Coronary artery (tissue), 2 donors: ENCODE measurements around the gene TRIM54.
"Not testable (repeated sequence)": the region's sequence is repeated elsewhere in the genome, so short reads cannot be mapped to it uniquely, and the experiment has no call there.

Source experiments
- DNase-seq: peaks from one replicate; pipeline ENCODE4 v3.0.0-alpha.2; 2017; ENCODE audit warnings: low spot score
- H3K27ac ChIP-seq, 2 donors: fragments of 200-600 bp; sonication (generic); one replicate each; pipeline ENCODE4 v1.5.1; 2016 to 2019
- H3K4me3 ChIP-seq: fragments of 200-600 bp; sonication (generic); 2 replicates; pipeline ENCODE4 v1.5.1; 2016; ENCODE audit warnings: mild to moderate bottlenecking, moderate library complexity
- TF ChIP-seq, protein P1 (sequence below): fragments of 200-600 bp; sonication (generic); IDR thresholded peaks from one replicate; pipeline ENCODE4 v1.5.1; 2019; ENCODE audit warnings: antibody characterized with exemption

Gene TRIM54

DNA sequence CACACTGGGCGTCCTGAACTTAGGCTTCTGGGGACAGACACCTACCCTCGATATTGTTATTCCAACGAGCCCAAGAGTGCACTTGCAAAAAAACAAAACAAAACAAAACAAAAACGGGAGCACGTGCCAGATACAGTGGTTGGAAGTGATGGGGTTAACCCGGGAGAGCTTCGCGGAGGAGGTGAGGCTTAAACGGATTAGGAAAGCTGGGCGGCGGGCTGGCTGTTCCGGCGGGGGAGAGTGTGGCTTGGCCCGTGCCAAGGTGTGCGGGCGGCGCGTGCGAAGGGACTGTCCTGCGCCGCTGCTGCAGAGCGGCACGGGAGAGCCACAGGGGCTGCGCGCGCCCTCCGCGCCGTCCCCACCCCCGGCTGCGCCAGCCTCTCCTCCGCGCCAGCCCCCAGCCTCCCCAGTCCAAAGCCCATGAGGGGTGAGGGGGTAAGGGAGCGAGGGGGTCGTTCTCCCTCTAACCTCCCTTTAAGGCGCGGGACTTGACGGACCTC, 17.9 kb upstream of the TRIM54 start:
- no peak for DNase-seq
- Histone ChIP-seq H3K27ac (no peak overlapping the region), H3K4me3 (peak overlapping the region; percentile 66)
- TF ChIP-seq, protein P1, sequence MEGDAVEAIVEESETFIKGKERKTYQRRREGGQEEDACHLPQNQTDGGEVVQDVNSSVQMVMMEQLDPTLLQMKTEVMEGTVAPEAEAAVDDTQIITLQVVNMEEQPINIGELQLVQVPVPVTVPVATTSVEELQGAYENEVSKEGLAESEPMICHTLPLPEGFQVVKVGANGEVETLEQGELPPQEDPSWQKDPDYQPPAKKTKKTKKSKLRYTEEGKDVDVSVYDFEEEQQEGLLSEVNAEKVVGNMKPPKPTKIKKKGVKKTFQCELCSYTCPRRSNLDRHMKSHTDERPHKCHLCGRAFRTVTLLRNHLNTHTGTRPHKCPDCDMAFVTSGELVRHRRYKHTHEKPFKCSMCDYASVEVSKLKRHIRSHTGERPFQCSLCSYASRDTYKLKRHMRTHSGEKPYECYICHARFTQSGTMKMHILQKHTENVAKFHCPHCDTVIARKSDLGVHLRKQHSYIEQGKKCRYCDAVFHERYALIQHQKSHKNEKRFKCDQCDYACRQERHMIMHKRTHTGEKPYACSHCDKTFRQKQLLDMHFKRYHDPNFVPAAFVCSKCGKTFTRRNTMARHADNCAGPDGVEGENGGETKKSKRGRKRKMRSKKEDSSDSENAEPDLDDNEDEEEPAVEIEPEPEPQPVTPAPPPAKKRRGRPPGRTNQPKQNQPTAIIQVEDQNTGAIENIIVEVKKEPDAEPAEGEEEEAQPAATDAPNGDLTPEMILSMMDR: no peak

DNA sequence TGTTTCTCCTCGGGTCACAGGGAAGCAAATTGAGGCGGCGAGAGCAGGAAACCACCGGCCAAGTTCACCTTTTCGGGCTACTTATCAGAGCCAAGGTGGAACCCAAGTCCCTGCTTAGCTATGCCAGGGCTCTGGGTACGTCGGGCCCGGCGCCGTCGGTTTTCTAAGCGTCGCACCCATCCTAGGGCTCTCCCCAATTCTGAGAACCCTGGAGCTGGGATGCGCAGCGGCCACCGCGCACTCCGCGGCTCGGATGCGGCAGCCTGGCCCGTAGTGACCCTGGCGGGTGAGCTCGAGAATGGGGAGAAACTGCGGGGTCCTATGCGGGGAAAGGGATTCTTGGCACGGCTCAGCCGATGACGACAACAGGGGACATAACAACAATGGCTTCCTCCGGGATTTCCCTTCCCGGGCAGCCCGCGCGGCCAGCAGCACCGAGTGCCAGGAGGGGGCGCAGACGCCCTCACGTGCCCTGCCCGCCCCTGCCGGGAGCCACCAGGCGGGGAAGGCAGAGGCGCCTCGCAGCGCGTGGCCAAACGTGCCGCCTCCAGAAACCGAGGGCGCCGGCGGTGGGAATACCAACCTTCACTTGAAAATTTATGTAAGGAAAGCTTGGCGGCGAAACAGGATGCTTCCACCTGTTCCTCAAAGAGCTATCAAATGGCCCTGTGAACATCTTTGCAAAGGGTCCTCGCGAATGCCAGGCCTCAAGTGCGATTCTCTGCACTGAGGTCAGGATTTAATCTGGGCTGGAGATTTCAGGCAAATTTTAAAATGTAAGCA, 17.3 kb upstream of the TRIM54 start:
- Histone ChIP-seq H3K4me3 (peak overlapping the region; percentile 66), H3K27ac (no peak overlapping the region)
- DNase-seq: no peak
- TF ChIP-seq, protein P1: no peak

DNA sequence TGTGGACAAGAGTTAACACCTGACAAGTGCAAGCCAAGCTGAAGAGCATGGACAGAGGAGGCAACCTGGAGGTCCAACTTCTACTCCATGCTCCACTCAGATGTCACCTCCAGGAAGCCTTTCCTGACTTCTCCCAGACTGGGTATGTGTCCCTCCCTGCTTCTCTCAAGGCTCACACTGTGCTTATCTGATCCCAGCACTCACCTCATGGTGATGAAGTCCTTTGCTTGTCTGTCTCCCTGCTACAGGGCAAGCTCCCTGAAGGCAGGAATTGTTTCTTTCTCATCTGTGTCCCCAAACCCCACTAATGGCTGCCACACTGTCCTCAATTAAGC, 16.7 kb upstream of the TRIM54 start:
- no peak for DNase-seq
- Histone ChIP-seq H3K4me3 (no peak overlapping the region), H3K27ac (no peak overlapping the region)
- TF ChIP-seq, protein P1: no peak

DNA sequence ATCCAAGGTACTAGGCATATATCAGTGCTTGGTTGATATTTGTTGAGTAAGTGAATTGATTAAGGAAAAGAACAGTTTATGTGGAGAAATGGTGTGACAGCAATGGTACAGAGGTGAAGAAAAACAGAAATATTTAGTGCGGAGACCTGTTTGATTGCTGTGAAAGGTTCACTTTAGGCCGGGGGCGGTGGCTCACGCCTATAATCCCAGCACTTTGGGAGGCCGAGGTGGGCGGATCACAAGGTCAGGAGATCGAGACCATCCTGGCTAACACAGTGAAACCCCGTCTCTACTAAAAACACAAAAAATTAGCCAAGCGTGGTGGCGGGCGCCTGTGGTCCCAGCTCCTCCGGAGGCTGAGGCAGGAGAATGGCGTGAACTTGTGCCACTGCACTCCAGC, 13.9 kb upstream of the TRIM54 start:
- not testable (repeated sequence) for DNase-seq

DNA sequence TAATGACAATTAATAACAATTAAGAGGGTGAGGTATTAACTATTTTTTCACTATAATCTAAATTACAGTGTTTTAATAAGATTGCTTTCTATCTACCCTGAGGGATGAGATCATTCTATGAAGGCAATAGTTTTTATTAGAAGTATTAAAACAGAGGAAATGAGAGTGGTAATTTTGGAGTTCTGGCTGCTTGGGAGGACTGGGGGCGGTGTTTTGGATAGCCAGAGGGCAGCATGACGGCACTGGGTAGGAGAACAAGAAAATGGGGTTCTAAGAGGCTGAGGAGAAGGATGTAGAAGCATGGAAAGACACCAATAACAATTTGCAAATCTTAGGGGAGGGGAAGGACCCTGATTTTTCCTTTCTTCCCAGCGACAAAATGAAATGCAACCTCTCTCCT, 12.1 kb upstream of the TRIM54 start:
- Histone ChIP-seq H3K4me3 (no peak overlapping the region), H3K27ac (no peak overlapping the region)
- TF ChIP-seq, protein P1: no peak
- no peak for DNase-seq

More for the DNA sequence above, 13.9 kb upstream of the TRIM54 start:
- not testable (repeated sequence) for H3K27ac ChIP-seq, H3K4me3 ChIP-seq

DNA sequence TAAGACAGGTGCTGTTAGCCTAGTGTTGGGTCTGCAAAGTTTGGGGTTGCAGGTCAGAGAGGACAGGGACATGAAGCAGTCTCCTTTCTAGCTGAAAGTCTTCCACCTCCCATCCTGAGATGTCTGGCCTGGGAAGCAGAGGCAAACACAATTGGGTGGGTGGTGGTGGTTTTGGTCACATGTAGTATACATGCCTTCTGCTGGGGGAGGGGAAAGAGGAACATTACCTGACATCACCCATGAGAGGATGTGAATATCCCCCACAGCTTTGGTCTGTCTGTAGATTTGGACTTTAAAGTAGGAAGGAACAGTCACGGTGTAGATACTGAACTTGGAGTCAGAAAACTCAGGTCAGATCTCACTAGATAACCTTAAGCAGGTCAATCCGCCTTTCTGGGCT, 11.6 kb upstream of the TRIM54 start:
- TF ChIP-seq, protein P1: no peak
- Histone ChIP-seq H3K27ac (no peak overlapping the region), H3K4me3 (no peak overlapping the region)
- DNase-seq: no peak

DNA sequence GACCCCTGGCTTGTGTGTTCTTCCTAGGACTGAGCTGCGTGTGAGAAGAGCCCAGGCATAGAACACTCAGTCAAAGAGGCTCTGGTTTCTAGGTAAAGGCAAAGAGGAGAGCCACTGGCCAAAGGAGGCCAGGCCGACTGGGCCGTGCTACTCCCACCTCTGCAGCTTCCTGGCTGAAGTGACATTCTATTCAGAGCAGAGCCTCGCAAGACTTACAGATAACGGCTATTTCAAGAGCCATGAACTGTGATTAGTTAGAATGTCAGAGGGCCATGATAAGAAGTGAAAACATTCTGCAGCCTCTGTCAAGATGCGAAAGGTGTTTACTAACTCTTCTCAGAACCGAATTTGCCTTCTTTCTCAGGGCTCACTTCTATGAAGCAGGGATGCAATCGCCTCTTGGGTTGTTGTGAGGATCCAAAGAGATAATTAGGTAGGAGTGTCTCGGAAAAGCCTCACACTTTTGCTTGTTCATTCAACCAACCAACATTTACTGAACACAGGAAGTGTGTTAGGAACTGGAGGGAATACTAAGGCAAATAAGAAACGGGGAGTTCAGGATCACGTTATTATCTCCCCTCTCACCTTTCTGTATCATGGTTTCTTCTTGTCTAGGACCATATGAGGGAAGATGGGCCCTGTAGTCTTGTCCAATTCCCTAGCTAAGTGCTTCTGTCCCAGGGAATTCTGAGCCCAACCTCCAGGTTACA, 10.4 kb upstream of the TRIM54 start:
- DNase-seq: no peak
- H3K27ac ChIP-seq: no peak overlapping the region
- no peak overlapping the region for H3K4me3 ChIP-seq
- TF ChIP-seq, protein P1: no peak

DNA sequence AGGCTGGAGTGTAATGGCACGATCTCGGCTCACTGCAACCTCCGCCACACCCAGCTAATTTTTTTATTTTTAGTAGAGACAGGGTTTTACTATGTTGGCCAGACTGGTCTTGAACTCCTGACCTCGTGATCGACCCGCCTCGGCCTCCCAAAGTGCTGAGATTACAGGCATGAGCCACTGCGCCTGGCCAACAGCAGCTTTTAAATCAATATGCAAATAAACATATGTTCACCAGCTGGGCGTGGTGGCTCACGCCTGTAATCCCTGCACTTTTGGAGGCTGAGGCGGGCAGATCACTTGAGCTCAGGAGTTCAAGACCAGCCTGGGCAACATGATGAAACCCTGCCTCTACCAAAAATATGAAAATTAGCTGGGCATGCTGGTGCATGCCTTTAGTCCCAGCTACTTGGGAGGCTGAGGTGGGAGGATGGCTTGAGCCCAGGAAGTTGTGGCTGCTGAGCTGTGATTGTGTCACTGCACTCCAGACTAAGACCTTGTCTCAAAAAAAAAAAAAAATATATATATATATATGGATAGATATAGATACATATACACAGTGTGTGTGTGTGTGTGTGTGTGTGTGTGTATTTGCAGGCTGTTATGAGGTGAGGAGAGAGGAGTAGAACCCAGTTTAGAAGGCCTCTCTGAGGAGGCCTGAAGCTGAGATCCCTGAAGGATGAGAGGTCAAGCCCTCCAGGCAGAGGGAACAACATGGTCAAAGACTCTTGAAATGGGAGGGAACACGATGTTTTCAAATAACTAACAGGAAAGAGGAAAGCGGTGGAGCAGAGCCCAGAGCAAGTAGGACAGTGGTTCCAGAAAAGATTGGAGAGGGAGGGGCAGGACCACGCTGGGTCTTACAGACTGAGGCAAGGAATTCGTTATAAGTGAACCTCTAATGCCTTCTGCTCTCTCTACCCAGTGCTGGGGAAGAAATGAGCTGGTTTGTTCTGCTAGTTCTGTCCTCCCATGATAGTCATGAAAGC, 9.4 kb upstream of the TRIM54 start:
- H3K4me3 ChIP-seq, DNase-seq, H3K27ac ChIP-seq: not testable (repeated sequence)
